Eye (tissue), 1 donor: Measurements from ENCODE around the gene CST3.
"Not testable (repeated sequence)": the region's sequence is repeated elsewhere in the genome, so short reads cannot be mapped to it uniquely, and the experiment has no call there.

Experiments
- DNase-seq: peaks from one replicate; pipeline ENCODE4 v3.0.0-alpha.2; 2015

The CST3 gene

GRCh38 chr20:23661002-23661429 lies 23.3 kb upstream of the CST3 start:
- no peak for DNase-seq

GRCh38 chr20:23659989-23660837 lies 22.5 kb upstream of the CST3 start:
- DNase-seq, result no peak

DNA sequence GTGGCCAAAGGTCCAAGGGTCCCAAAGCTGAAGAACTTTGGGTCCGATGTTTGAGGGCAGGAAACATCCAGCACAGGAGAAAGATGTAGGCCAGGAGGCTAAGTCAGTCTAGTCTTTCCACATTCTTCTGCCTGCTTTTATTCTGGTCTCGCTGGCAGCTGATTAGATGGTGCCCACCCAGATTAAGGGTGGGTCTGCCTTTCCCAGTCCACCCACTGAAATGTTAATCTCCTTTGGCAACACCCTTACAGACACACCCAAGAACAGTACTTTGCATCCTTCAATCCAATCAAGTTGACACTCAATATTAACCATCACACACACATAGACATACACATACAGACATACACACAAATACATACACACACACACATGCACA lies 21.8 kb upstream of the CST3 start:
- not testable (repeated sequence) for DNase-seq

GRCh38 chr20:23658989-23659609 lies 21.3 kb upstream of the CST3 start:
- DNase-seq, result no peak

GRCh38 chr20:23658336-23658735 lies 20.6 kb upstream of the CST3 start:
- DNase-seq, result no peak

DNA sequence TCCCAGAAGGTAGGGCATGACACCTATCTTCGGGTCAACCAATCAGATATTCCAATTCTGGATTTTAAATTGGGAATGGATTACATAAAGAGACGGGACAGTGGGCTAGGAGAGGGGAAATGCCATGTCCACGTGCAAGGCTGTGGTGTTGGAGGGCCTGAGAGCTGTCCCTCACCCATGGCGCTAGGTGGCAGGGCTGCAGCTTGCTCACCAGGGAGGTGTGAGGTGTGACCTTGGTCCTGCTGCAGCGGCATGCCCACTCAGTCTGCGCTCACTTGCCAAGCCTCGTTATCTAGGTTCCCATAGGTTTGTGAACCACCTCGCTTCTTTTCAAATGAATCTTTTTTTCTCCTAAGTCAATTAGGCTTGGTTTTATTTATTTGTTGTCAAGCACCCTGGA lies 19.4 kb upstream of the CST3 start:
- no peak for DNase-seq

DNA sequence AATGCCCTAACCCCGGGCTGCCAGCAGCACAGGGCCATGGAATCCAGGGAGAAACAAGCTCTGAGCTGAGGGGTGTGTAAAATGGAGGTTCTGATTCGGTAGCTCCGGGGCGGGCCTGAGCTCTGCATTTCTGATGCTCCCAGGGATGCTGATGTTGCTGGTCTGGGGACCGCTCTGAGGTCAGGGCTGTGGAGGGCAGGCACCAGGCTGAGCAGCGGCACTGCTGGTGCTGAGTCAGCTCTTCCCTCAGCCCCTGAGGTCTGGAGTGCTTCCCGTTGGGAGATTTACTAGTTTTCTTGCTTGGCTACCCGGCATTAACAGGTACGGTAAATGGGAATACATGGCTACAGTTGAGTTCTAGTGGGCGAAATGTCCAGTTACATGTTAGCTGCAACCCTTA lies 18.6 kb upstream of the CST3 start:
- no peak for DNase-seq

- no peak for DNase-seq
Observed at GRCh38 chr20:23655491-23656211, 17.9 kb upstream of the CST3 start.

DNA sequence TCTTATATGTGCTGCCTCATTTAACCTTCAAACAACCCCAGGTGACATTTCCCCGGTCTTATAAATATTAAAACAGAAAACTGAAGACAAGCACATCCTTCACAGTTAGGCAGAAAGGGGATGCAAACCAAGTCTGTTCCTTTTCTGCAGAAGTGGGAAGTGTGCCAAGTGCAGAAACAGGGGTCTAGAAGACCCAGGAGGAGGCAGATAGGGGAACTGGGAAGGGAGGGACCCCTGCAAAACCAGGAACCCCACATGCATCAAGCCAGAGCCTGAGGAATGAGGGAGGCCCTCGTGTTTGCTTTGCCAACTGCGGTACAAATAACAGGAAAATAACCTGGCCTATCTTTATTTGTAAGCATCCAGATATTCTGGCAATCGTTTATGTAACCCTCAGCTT lies 17.0 kb upstream of the CST3 start:
- no peak for DNase-seq

DNA sequence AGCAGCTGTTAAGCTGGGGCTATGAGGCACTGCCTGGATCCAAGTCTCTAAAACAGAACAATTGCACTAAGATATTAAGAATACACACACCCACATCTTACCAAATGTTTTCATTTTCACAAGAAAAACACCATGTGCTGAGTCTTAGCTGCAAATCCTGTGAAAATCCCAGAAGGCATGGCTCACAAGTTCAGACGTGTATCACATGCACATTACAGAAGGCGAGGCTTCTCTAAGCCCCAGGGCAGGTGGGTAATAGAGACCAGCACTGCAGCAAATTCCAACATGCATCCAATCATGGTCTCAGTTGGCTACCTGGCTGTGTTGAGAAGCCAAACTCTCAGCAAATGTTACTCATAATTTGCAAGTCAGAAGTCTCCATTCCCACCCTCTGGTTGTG lies 16.2 kb upstream of the CST3 start:
- DNase-seq, result peak; percentile 50

GRCh38 chr20:23653400-23653938 lies 15.7 kb upstream of the CST3 start:
- no peak for DNase-seq

GRCh38 chr20:23652926-23653325 lies 15.2 kb upstream of the CST3 start:
- DNase-seq, result no peak

DNA sequence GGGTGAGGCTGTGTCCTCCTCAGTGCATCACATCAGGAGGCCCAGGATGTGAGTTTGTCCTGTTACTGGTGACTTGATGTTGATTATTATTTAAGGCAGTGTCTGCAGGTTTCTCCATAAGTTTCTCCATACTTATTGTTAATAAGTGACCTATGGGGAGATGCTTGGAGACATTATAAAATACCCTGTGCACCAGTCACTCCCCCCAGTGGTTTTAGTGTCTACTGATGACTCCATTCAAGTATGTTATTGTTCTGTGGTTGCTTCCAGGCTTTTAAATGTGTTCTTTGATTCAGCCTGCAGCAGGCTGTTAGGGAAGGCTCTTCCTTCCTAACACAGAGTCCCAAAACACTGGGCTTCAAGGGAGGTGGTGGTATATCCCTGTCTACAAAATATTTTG lies 14.6 kb upstream of the CST3 start:
- DNase-seq, result no peak

GRCh38 chr20:23651117-23651516 lies 13.4 kb upstream of the CST3 start:
- DNase-seq, result no peak

DNA sequence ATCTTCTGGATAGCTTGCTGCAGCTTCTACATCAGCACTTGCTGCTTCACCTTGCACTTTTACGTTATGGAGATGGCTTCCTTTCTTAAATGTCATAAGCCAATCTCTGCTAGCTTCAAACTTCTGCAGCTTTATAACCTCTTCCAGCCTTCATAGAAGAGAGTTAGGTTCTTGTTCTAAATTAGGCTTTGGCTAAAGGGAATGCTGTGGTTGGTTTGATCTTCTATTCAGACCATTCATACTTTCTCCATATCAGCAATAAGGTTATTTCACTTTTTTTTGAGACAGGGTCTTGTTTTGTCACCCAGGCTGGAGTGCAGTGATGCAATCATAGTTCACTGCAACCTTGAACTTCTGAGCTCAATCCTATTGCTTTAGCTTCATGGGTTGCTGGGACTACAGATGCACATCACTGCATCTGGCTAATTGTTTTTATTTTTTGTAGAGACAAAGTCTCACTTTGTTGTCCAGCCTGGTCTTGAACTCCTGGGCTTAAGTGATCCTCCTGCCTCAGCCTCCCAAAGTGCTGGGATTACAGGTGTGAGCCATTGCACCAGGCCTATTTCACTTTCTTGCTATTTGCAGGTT lies 12.2 kb upstream of the CST3 start:
- no peak for DNase-seq

DNA sequence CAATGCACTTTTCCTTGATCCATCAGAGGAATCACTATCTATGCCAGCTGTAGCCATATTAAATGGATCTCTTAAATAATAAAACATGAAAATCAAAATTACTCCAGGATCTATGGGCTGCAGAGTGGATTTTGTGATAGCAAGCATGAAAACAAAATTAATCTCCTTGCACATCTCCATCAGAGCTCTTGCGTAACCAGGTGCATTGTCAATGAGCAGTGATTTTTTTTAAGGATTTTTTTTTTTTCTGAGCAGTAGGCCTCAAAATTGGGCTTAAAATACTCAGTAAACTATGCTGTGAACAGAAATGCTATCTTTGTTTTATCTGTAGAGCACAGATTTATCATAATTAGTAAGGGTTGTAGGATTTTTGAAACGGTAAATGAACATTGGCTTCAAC lies 11.5 kb upstream of the CST3 start:
- DNase-seq, result no peak

DNA sequence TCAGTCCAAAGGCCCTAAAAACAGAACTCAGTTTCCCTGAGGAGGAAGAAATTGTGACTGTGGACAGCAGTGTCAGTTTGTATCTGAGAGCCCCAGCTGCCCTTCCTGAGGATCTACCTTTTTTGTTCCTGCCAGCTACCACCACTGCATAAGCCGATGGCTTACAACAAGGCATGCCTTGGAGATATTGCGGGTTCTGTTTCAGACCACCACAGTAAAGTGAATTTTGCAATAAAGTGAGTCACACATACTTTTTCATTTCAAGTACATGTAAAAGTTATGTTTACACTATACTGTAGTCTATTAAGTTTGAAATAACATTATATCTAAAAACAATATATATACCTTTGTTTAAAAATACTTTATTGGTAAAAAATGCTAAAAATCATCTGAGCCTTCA lies 9.6 kb upstream of the CST3 start:
- no peak for DNase-seq

- no peak for DNase-seq
Observed at GRCh38 chr20:23646106-23646873, 8.5 kb upstream of the CST3 start.

- no peak for DNase-seq
Observed at GRCh38 chr20:23645575-23645974, 7.8 kb upstream of the CST3 start.

DNA sequence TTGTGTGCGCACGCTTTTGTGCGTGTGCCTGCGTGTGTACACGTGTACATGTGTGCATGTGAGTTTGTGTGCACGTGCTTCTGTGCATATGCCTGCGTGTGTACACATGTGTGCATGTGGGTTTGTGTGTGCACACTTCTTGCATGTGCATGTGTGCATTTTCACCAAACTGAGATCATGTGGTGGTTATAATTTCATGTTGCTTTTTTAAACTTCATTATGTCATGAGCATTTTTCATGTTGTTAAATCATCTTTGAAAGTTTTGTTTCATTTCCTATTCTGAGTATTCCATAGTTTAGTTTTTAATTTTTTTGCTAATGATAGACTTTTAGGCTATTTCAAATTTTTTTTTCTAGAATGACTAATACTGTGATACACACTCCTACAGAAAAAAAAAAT lies 6.4 kb upstream of the CST3 start:
- DNase-seq, result no peak

GRCh38 chr20:23643659-23644058 lies 5.9 kb upstream of the CST3 start:
- no peak for DNase-seq

- DNase-seq, result no peak
Observed at GRCh38 chr20:23641936-23642751, 4.4 kb upstream of the CST3 start.
